Heart right ventricle (tissue), 16 donors: ENCODE data around the gene KCNH4. TPM values are rescaled to one million over a fixed set of nuclear protein-coding genes. Genes with fewer than 3 reads are reported as not detected.
A peak's percentile ranks its signal among the peaks of the same experiment; 100 is the strongest.

Experiments
- ATAC-seq, 8 donors: fragments of 200-7000 bp; cut with Tn5 transposase; one replicate each; pipeline ENCODE4 v1.9.1; 2020; ENCODE audit warnings: mild to moderate bottlenecking in 8 of 8, moderate library complexity in 8 of 8, moderate number of reproducible peaks in 1 of 8
- DNase-seq, 2 donors: peaks; one replicate each; pipeline ENCODE4 v3.0.0-alpha.2; 2020
- H3K27ac ChIP-seq, 10 donors: fragments of 200-600 bp; sonication (generic) in 2 of 10; one replicate each; pipeline versions ENCODE4 v1.5.0 to v1.8.0; 2020 to 2022; ENCODE audit warnings: mild to moderate bottlenecking in 3 of 10
- H3K27me3 ChIP-seq, 7 donors: fragments of 200-600 bp; one replicate each; pipeline ENCODE4 v1.8.0; 2021 to 2022; ENCODE audit warnings: mild to moderate bottlenecking in 2 of 7
- H3K36me3 ChIP-seq, 9 donors: fragments of 200-600 bp; sonication (generic) in 1 of 9; one replicate each; pipeline versions ENCODE4 v1.5.0 to v1.8.0; 2020 to 2022; ENCODE audit warnings: mild to moderate bottlenecking in 2 of 9
- H3K4me1 ChIP-seq, 9 donors: fragments of 200-600 bp; sonication (generic) in 1 of 9; one replicate each; pipeline versions ENCODE4 v1.5.0 to v1.8.0; 2020 to 2022; ENCODE audit warnings: mild to moderate bottlenecking in 4 of 9
- H3K4me3 ChIP-seq, 10 donors: fragments of 200-600 bp; sonication (generic) in 2 of 10; one replicate each; pipeline versions ENCODE4 v1.5.0 to v1.8.0; 2020 to 2022; ENCODE audit warnings: mild to moderate bottlenecking in 7 of 10, moderate library complexity in 2 of 10
- H3K9me3 ChIP-seq, 11 donors: fragments of 200-600 bp in 10 of 11; sonication (generic) in 2 of 11; one replicate each; pipeline versions ENCODE4 v1.5.0 to v1.8.0; 2013 to 2022; ENCODE audit warnings: mild to moderate bottlenecking in 2 of 11, control low read depth in 1 of 11, moderate library complexity in 1 of 11
- CTCF ChIP-seq, 9 donors: fragments of 200-600 bp; sonication (generic) in 2 of 9; IDR thresholded peaks; one replicate each; pipeline versions ENCODE4 v1.5.0 to v1.8.0; 2021 to 2022; ENCODE audit warnings: antibody characterized with exemption in 9 of 9, mild to moderate bottlenecking in 5 of 9, moderate library complexity in 1 of 9
- WGBS, 2 donors: extraction: QIAGEN DNeasy Blood & Tissue Kit; methylation state at CpG; one replicate each; pipeline ENCODE4 v1.1.7; 2013; ENCODE audit warnings: inconsistent platforms in 1 of 2; 5-methylcytosine and 5-hydroxymethylcytosine counted together
- intact Hi-C, 10 donors: fragments of 100-400 bp; cut with DNase I; formaldehyde crosslinking; loops; one replicate each; pipeline versions ENCODE4 v1.11.1 to v1.14.2; 2022
- polyA plus RNA-seq, 2 donors: library from polyadenylated mRNA; stranded (reverse); fragments of 200-250 nt; gene quantifications; one replicate each; pipeline ENCODE4 v1.2.3, GENCODE V29; 2013
- total RNA-seq, 10 donors: library from RNA; stranded (reverse); fragmentation: NEBNext Ultra II Directional in 3 of 10; extraction: Animal tissue kit (Norgen Biotek cat#: 25700) in 3 of 10; gene quantifications; one replicate each; pipeline versions ENCODE4 v1.2.1 to v1.2.4, GENCODE V29; 2021 to 2023
- donor health status: Arrhythmogenic right ventricular cardiomyopathy.
- donor health status: ischemic (EF 13 %, LVEDD 7.1; RV severe dilation, severe dysfunction).
- donor health status: healthy with polysubstance abuse.
- donor health status: DM: no; HTN: yes; CAD: no.
- donor health status: DM: no; HTN: no; CAD: no.
- donor health status: ischemic (EF 25% LVEDD 6.9; RV normal size, moderate dysfunction).
- donor health status: ischemic (EF 25% LVEDD 5.7; RV mildly dilated, moderate dysfunction).
- donor health status: healthy.
- donor health status: DM: yes; HTN: yes; CAD: no.
- donor health status: Ischemic cardiomyopathy.
- donor health status: ischemic (EF 35%, LVEDD 5.7; RV mildly dilated, moderate dysfunction).
- donor health status: nonischemic (EF 11% LVEDD 7.7; RV severe dilation, severe dysfunction).
- donor health status: DM: yes; HTN: yes; CAD: no.
- donor health status: PGD.
- donor health status: ischemic (EF 29% LVEDD 5.4; RV normal size, mild dysfunction).
- donor health status: nonischemic (EF 23%, LVEDD 6.1; RV moderate dilation, normal function).

KCNH4 gene
- total and polyA plus RNA-seq, 12 donors, result 0.06 to 0.29 (median 0.13) TPM; not detected in 4

GRCh38 chr17:42203354-42203753 lies 22.4 kb upstream of the KCNH4 start:
- H3K4me1 ChIP-seq, result peaks cover 0 to 16% (median 11%) of the 10 kb centered on the region in 9 donors
- H3K27ac ChIP-seq, result no peak overlapping the region
- DNase-seq, result no peak
- WGBS, 2 donors, result 91 to 97% methylated on average over 2 of the region's 2 CpGs
- peaks cover 0 to 91% (median 41%) of the 10 kb centered on the region in 9 donors for H3K36me3 ChIP-seq
- no peak for TF ChIP-seq CTCF (IDR thresholded peaks at IDR 0.05)
- no peak for ATAC-seq
- no peaks in the 10 kb centered on the region for H3K27me3 ChIP-seq
- intact Hi-C loops, result no loop called here
- H3K4me3 ChIP-seq, result no peak overlapping the region
- H3K9me3 ChIP-seq, result no peaks in the 10 kb centered on the region

GRCh38 chr17:42202696-42203095 lies 21.8 kb upstream of the KCNH4 start:
- ATAC-seq (no peak), DNase-seq (no peak)
- no peak overlapping the region for H3K27ac ChIP-seq
- no peaks in the 10 kb centered on the region for H3K9me3 ChIP-seq
- H3K4me1 ChIP-seq, result peaks cover 0 to 17% (median 11%) of the 10 kb centered on the region in 9 donors
- H3K4me3 ChIP-seq, result no peak overlapping the region
- peaks cover 0 to 85% (median 35%) of the 10 kb centered on the region in 9 donors for H3K36me3 ChIP-seq
- WGBS, 2 donors, result 94 to 95% methylated on average over 5 of the region's 5 CpGs
- no peak for TF ChIP-seq CTCF (IDR thresholded peaks at IDR 0.05)
- intact Hi-C loops, result no loop called here
- H3K27me3 ChIP-seq, result no peaks in the 10 kb centered on the region

- ATAC-seq (peak in 1 of 8 donors; percentile 40), DNase-seq (no peak)
- Histone ChIP-seq H3K36me3 (peaks cover 0 to 80% (median 32%) of the 10 kb centered on the region in 9 donors), H3K4me3 (no peak overlapping the region), H3K27me3 (no peaks in the 10 kb centered on the region), H3K4me1 (peaks cover 0 to 17% (median 11%) of the 10 kb centered on the region in 9 donors), H3K27ac (no peak overlapping the region), H3K9me3 (no peaks in the 10 kb centered on the region)
- 95 to 99% methylated on average over 6 of the region's 6 CpGs for WGBS, 2 donors
- no peak for TF ChIP-seq CTCF (IDR thresholded peaks at IDR 0.05)
- intact Hi-C loops, result no loop called here
These were observed 21.2 kb upstream of the KCNH4 start for GRCh38 chr17:42202159-42202558.

- Histone ChIP-seq H3K27me3 (no peaks in the 10 kb centered on the region), H3K27ac (peak overlapping the region in 1 of 10 donors; percentile 40), H3K4me1 (peaks cover 0 to 17% (median 11%) of the 10 kb centered on the region in 9 donors), H3K36me3 (peaks cover 0 to 72% (median 24%) of the 10 kb centered on the region in 9 donors), H3K4me3 (no peak overlapping the region), H3K9me3 (no peaks in the 10 kb centered on the region)
- ATAC-seq, result no peak
- TF ChIP-seq CTCF (IDR thresholded peaks at IDR 0.05), result no peak
- WGBS, 2 donors, result 89 to 92% methylated on average over 10 of the region's 10 CpGs
- intact Hi-C loops, result no loop called here
- DNase-seq, result no peak
These were observed 20.5 kb upstream of the KCNH4 start for GRCh38 chr17:42201458-42201772.
